ENCODE data around the gene SUPT6H. TPM values are rescaled to one million over a fixed set of nuclear protein-coding genes. Genes with fewer than 3 reads are reported as not detected.

The SUPT6H gene
- total and polyA plus RNA-seq, 2 donors (not counting 3 experiments of a cell fraction or from before 2014, with no cell fraction given): 33.9 to 79.2 TPM

DNA sequence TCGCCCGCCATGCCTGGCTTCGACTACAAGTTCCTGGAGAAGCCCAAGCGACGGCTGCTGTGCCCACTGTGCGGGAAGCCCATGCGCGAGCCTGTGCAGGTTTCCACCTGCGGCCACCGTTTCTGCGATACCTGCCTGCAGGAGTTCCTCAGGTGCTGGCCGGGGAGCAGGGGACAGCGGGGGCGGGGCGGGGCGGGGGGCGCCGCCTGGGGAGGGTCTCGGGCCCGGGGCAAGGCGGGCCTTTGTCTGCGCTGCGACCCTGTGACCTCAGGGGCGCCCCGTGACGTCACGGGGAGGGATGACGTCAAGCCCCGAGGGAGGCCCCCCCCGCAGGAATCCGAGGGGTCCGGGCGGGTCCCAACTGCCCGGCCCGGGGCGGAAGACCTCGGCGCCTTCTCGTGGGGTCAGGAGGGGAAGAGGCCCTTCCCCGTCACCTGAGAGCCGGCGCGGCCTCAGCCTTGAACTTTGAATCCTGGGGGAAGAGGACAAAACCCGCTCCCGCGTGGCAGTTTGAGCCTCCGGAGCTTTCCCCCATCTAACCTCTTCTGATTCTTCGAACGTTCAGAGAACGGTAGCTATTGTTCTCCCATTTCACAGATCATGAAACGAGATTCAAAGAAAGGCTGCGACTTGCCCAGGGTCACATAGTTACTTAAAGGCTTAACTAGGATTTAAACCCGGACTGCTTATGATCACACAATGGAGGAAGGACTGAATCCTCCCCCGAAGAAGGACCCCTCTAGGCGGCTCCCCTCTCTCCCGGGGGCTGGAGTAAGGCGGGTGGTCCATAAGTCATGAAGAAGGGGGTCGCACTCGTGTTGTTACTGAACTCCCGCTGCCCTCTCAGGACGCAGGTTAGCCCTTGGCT lies 82.3 kb downstream of the SUPT6H start:
- H3K4me2 ChIP-seq (ENCODE audit: insufficient read depth, low read length): peak overlapping the region; percentile 84
- peak overlapping the region; percentile 1 for H2AFZ ChIP-seq (ENCODE audit: low read depth, low read length)
- peaks cover 28% of the 10 kb centered on the region for H3K4me1 ChIP-seq (ENCODE audit: control insufficient read depth, extremely low read depth, insufficient read depth, low read length)
- H3K27me3 ChIP-seq (ENCODE audit: control insufficient read depth in 2 of 2, insufficient read depth in 2 of 2, low read length in 2 of 2): no peaks in the 10 kb centered on the region
- peak overlapping the region; percentile 77 to 94 (median 86) for H3K4me3 ChIP-seq (replicated peaks in 1 of 3; ENCODE audit: insufficient read depth in 1 of 3, low read depth in 1 of 3, low read length in 3 of 3)
- no peaks in the 10 kb centered on the region for H3K9me3 ChIP-seq (replicated peaks; ENCODE audit: control insufficient read depth, insufficient read depth, low read length)
- BruUV-seq (replicated peaks): TSS peak; percentile 56
- peak overlapping the region; percentile 91 for H3K9ac ChIP-seq (replicated peaks; ENCODE audit: extremely low read depth, insufficient read depth, low read length)
- peaks cover 31% of the 10 kb centered on the region for H3K79me2 ChIP-seq (ENCODE audit: control insufficient read depth, insufficient read depth, low read length)
- no peaks in the 10 kb centered on the region for H4K20me1 ChIP-seq (replicated peaks; ENCODE audit: control insufficient read depth, extremely low read depth, insufficient read depth, low read length)
- H3K36me3 ChIP-seq (ENCODE audit: control insufficient read depth in 2 of 2, extremely low read depth in 1 of 2, insufficient read depth in 2 of 2, low read length in 2 of 2): peaks cover 4 to 19% of the 10 kb centered on the region in 2 experiments
- TF ChIP-seq MYC (IDR thresholded peaks at IDR 0.05; ENCODE audit: low read depth, low read length) (no peak), EZH2 (IDR thresholded peaks at IDR 0.05; ENCODE audit: borderline replicate concordance, low read depth, low read length, severe bottlenecking) (no peak), GATA2 (IDR thresholded peaks at IDR 0.05; ENCODE audit: insufficient read depth, insufficient read length, low read depth, low read length) (no peak), JUN (IDR thresholded peaks at IDR 0.05; ENCODE audit: borderline replicate concordance, insufficient read depth, insufficient read length, low read depth) (no peak), POLR2A (IDR thresholded peaks at IDR 0.05; ENCODE audit: low read depth, low read length) (no peak), MAX (IDR thresholded peaks at IDR 0.05; ENCODE audit: insufficient read depth, insufficient read length) (no peak), POLR2AphosphoS5 (IDR thresholded peaks at IDR 0.05; ENCODE audit: insufficient read depth, low read depth, low read length) (no peak), FOS (IDR thresholded peaks at IDR 0.05; ENCODE audit: borderline replicate concordance, insufficient read depth, low read length) (no peak)
- TF ChIP-seq, protein P1, sequence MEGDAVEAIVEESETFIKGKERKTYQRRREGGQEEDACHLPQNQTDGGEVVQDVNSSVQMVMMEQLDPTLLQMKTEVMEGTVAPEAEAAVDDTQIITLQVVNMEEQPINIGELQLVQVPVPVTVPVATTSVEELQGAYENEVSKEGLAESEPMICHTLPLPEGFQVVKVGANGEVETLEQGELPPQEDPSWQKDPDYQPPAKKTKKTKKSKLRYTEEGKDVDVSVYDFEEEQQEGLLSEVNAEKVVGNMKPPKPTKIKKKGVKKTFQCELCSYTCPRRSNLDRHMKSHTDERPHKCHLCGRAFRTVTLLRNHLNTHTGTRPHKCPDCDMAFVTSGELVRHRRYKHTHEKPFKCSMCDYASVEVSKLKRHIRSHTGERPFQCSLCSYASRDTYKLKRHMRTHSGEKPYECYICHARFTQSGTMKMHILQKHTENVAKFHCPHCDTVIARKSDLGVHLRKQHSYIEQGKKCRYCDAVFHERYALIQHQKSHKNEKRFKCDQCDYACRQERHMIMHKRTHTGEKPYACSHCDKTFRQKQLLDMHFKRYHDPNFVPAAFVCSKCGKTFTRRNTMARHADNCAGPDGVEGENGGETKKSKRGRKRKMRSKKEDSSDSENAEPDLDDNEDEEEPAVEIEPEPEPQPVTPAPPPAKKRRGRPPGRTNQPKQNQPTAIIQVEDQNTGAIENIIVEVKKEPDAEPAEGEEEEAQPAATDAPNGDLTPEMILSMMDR (IDR thresholded peaks at IDR 0.05; ENCODE audit: extremely low read depth in 1 of 2, insufficient read depth in 1 of 2, low read depth in 1 of 2, low read length in 2 of 2): no peak
- DNase-seq (ENCODE audit: low read depth, low spot score) (peak; percentile 51), FAIRE-seq (peak; percentile 72)
- POLR2A ChIA-PET: interaction anchor here (1.0 to 6.3 kb wide), 4 partner anchors 15 to 25 kb away, joined by 3 to 45 read pairs (median 5); partner anchors contain the start of genes NEK8, RPL23A and TLCD1
- peak overlapping the region; percentile 86 for H3K27ac ChIP-seq (ENCODE audit: insufficient read depth, low read depth, low read length)
- CTCF ChIA-PET: interaction anchor here (2.9 to 16.6 kb wide), 2 partner anchors 15 to 19 kb away, joined by 15 to 602 read pairs; partner anchors contain the start of genes NEK8 and TLCD1
- dilution Hi-C loops (cut with MboI; ENCODE audit: extremely low pct_ligation_motif_present, low sequenced_read_pairs) (no loop called here), intact Hi-C loops (cut with micrococcal nuclease) (no loop called here)
- no peaks in the 10 kb centered on the region for H3K9me1 ChIP-seq (replicated peaks; ENCODE audit: control insufficient read depth, extremely low read depth, insufficient read depth, low read length)

All from endothelial cell of umbilical vein (primary cell).